HCT116 (cell line): ENCODE measurements around the gene PLGLB2. TPM values are rescaled to one million over a fixed set of nuclear protein-coding genes. Genes with fewer than 3 reads are reported as not detected.
"Not testable (repeated sequence)": the region's sequence is repeated elsewhere in the genome, so short reads cannot be mapped to it uniquely, and the experiment has no call there.

Experiments used
- ATAC-seq: fragments of 200-7000 bp; cut with Tn5 transposase; 2 replicates; pipeline ENCODE4 v1.9.1; 2020; ENCODE audit warnings: mild to moderate bottlenecking, moderate library complexity
- BruUV-seq: library from RNA; stranded (reverse); fragments of 400-500 nt; replicated peaks from 2 replicates; lab custom pipeline; 2021; lab: Mats Ljungman, UMichigan
- CTCF ChIA-PET: fragments of 300-600 bp; sonication (Branson Sonifier 250); formaldehyde crosslinking; loops from one replicate; lab custom pipeline; 2021; ENCODE audit warnings: antibody characterized with exemption; lab: Charles Lee
- POLR2A ChIA-PET: fragments of 300-600, 350-600 bp; sonication (Branson Sonifier 250); formaldehyde crosslinking; loops from one replicate; lab custom pipeline; 2021; ENCODE audit warnings: antibody characterized with exemption; lab: Charles Lee
- RAD21 ChIA-PET, 2 experiments: fragments of 300-600 bp; sonication (Branson Sonifier 250); formaldehyde crosslinking; loops; one replicate each; lab custom pipeline; 2023; ENCODE audit warnings: low total read pairs in 2 of 2; ENCODE audit not compliant: uncharacterized antibody in 2 of 2, unreplicated experiment in 2 of 2, low non-redundant PET in 1 of 2; lab: Charles Lee
- DNase-seq: peaks from one replicate; pipeline ENCODE4 v3.0.0-alpha.2; 2010; ENCODE audit warnings: low read depth, low spot score
- H2AFZ ChIP-seq: fragments of 200-600 bp; shearing (Covaris generic), sonication (generic); 2 replicates; pipeline ENCODE4 v1.6.1; 2017; ENCODE audit warnings: low read depth, mixed run types, mixed read lengths, antibody characterized with exemption, low read length; ENCODE audit not compliant: poor library complexity, severe bottlenecking
- H3K27ac ChIP-seq: 2 replicates; pipeline ENCODE4 v1.5.1; 2012; ENCODE audit warnings: low read depth, low read length
- H3K27me3 ChIP-seq: fragments of 200-600 bp; sonication (generic); 2 replicates; pipeline ENCODE4 v1.6.1; 2016; ENCODE audit warnings: mixed run types, low read length, mixed read lengths; ENCODE audit not compliant: insufficient read depth
- H3K36me3 ChIP-seq, 2 experiments: fragments of 200-500 bp in 1 of 2; fragments of 200-600 bp in 1 of 2; sonication (Bioruptor generic) in 1 of 2; sonication (generic) in 1 of 2; 2 replicates each; pipeline versions ENCODE4 v1.5.1 to v1.6.1; 2014 to 2016; ENCODE audit warnings: low read length in 2 of 2, inconsistent platforms in 1 of 2, mixed read lengths in 1 of 2, mixed run types in 1 of 2; ENCODE audit not compliant: insufficient read depth in 2 of 2, control insufficient read depth in 1 of 2
- H3K4me1 ChIP-seq, 2 experiments: fragments of 200-600 bp in 1 of 2; sonication (generic) in 1 of 2; 2 replicates each; pipeline versions ENCODE4 v1.5.1 to v1.6.1; 2012 to 2017; ENCODE audit warnings: low read length in 2 of 2, inconsistent platforms in 1 of 2, mild to moderate bottlenecking in 1 of 2, mixed read lengths in 1 of 2, mixed run types in 1 of 2, moderate library complexity in 1 of 2; ENCODE audit not compliant: insufficient read depth in 2 of 2, control insufficient read depth in 1 of 2
- H3K4me2 ChIP-seq: fragments of 200-600 bp; sonication (generic); 2 replicates; pipeline ENCODE4 v1.6.1; 2017; ENCODE audit warnings: mixed run types, low read length, mixed read lengths
- H3K4me3 ChIP-seq, 2 experiments: fragments of 200-600 bp in 1 of 2; sonication (generic) in 1 of 2; replicated peaks in 1 of 2; 2 replicates each; pipeline ENCODE4 v1.5.1; 2011 to 2016; ENCODE audit warnings: low read length in 2 of 2, control low read depth in 1 of 2, low read depth in 1 of 2, mild to moderate bottlenecking in 1 of 2, mixed read lengths in 1 of 2, mixed run types in 1 of 2
- H3K79me2 ChIP-seq: fragments of 200-600 bp; sonication (generic); 2 replicates; pipeline ENCODE4 v1.6.1; 2017; ENCODE audit warnings: mild to moderate bottlenecking, mixed run types, low read length, moderate library complexity, mixed read lengths; ENCODE audit not compliant: insufficient read depth
- H3K9ac ChIP-seq: fragments of 200-600 bp; sonication (generic); 2 replicates; pipeline ENCODE4 v1.6.1; 2016; ENCODE audit warnings: low read length, mixed read lengths
- H3K9me2 ChIP-seq: fragments of 200-600 bp; sonication (generic), shearing (Covaris generic); 2 replicates; pipeline ENCODE4 v1.6.1; 2017; ENCODE audit warnings: mixed run types, mild to moderate bottlenecking, moderate library complexity; ENCODE audit not compliant: insufficient read depth
- H3K9me3 ChIP-seq, 2 experiments: fragments of 200-500 bp in 1 of 2; fragments of 200-600 bp in 1 of 2; sonication (Bioruptor generic) in 1 of 2; sonication (generic) in 1 of 2; 2 replicates each; pipeline ENCODE4 v1.6.1; 2014 to 2017; ENCODE audit warnings: low read length in 2 of 2, mixed read lengths in 2 of 2, inconsistent platforms in 1 of 2, low read depth in 1 of 2, mild to moderate bottlenecking in 1 of 2, mixed run types in 1 of 2, moderate library complexity in 1 of 2; ENCODE audit not compliant: control insufficient read depth in 1 of 2, insufficient read depth in 1 of 2
- H4K20me1 ChIP-seq: fragments of 200-600 bp; sonication (generic), shearing (Covaris generic); 2 replicates; pipeline ENCODE4 v1.6.1; 2017; ENCODE audit warnings: mixed run types, mild to moderate bottlenecking, moderate library complexity; ENCODE audit not compliant: insufficient read depth
- intact Hi-C: fragments of 100-400 bp; cut with micrococcal nuclease; formaldehyde crosslinking; loops from 2 replicates; pipeline ENCODE4 v1.10.0; 2022
- total RNA-seq: library from RNA; stranded (reverse); gene quantifications from one replicate; pipeline ENCODE4 v1.2.1, GENCODE V29; 2021; ENCODE audit not compliant: unreplicated experiment

The PLGLB2 gene
- total RNA-seq, 1 experiment from 2014 or later = 0.91 TPM

DNA sequence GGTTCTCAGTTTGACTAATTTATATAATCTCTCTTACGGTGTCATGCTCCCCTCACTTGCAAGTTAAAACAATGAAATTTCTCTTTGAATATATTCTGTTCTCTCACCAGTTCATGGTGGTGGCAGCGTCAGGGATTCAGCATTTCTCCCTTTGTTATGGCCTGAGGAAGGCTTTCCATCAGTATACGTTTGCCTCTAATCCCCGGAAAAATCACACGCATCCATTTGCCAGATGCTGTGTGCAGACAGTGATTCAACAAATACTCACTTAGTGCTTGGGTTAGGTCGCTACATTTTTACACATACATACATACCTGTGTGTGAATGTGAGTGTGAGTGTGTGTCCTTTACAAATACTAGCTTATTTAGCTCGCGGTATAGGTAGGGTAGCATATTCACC lies 637 bp downstream of the PLGLB2 start:
- POLR2A ChIA-PET, H3K9ac ChIP-seq, H3K9me2 ChIP-seq, H3K36me3 ChIP-seq, H3K4me2 ChIP-seq, H3K4me1 ChIP-seq, H4K20me1 ChIP-seq, H3K9me3 ChIP-seq, H3K79me2 ChIP-seq, H2AFZ ChIP-seq, ATAC-seq, CTCF ChIA-PET, H3K27ac ChIP-seq, BruUV-seq, intact Hi-C loops, H3K27me3 ChIP-seq, DNase-seq, RAD21 ChIA-PET, H3K4me3 ChIP-seq: not testable (repeated sequence)

DNA sequence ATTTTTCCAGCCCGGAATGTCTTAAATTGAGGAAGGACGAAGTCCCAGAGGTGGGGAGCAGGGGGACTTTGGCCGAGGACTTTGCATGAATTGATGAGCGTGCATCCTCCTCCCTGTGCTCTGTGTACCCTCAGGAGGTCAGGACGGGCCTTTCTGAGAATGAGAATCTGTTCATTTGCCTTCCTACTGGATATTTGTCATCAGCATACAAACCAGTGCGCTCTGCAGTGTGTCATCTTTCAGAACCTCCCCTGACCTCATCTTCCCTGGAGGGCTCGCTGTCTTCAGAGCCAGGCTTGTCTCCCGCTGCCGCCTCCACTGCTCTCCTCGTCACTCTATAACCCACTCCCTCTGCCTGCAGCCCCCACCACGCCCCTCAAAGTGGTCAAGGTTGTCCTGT lies 2.7 kb downstream of the PLGLB2 start:
- ATAC-seq, H3K79me2 ChIP-seq, H3K36me3 ChIP-seq, H2AFZ ChIP-seq, DNase-seq, H3K27ac ChIP-seq, H3K9me2 ChIP-seq, H3K9ac ChIP-seq, H3K4me2 ChIP-seq, H3K4me3 ChIP-seq, POLR2A ChIA-PET, CTCF ChIA-PET, H3K4me1 ChIP-seq, H3K27me3 ChIP-seq, intact Hi-C loops, H4K20me1 ChIP-seq, BruUV-seq, H3K9me3 ChIP-seq, RAD21 ChIA-PET: not testable (repeated sequence)

DNA sequence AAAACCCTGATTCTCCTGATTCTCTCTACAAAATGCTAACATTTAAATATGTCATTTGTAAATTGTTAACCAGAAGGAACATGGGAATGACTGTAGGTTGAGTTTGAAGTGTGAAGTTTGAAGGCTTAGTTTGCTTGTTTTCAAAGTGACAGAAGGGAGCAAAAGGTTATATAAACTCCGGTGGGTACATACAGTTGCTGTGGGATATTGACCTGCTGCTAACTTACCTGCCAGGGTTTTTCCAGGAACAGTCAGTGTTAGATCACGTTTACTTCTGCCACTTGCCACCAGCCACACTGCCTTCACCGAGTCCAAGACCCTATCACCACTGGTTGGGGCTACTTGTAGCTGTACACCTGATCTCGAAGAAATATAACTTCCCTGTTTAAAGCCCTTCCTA lies 6.9 kb downstream of the PLGLB2 start:
- H3K27ac ChIP-seq, H3K4me3 ChIP-seq, H4K20me1 ChIP-seq, CTCF ChIA-PET, H3K4me1 ChIP-seq, ATAC-seq, H3K27me3 ChIP-seq, BruUV-seq, RAD21 ChIA-PET, intact Hi-C loops, H3K36me3 ChIP-seq, H3K9ac ChIP-seq, H2AFZ ChIP-seq, H3K9me2 ChIP-seq, DNase-seq, H3K79me2 ChIP-seq, H3K4me2 ChIP-seq, H3K9me3 ChIP-seq, POLR2A ChIA-PET: not testable (repeated sequence)

Other genes starting within 250 kb of the PLGLB2 start
- 1.3 TPM for gene RGPD2, start 77.7 kb downstream of the PLGLB2 start, total RNA-seq